ENCODE measurements around the gene STON2. TPM values are rescaled to one million over a fixed set of nuclear protein-coding genes. Genes with fewer than 3 reads are reported as not detected.
"Not testable (repeated sequence)": the region's sequence is repeated elsewhere in the genome, so short reads cannot be mapped to it uniquely, and the experiment has no call there.

STON2 gene
- total RNA-seq, 4 donors from 2014 or later = 69.8 to 202 (median 97.0) TPM

DNA sequence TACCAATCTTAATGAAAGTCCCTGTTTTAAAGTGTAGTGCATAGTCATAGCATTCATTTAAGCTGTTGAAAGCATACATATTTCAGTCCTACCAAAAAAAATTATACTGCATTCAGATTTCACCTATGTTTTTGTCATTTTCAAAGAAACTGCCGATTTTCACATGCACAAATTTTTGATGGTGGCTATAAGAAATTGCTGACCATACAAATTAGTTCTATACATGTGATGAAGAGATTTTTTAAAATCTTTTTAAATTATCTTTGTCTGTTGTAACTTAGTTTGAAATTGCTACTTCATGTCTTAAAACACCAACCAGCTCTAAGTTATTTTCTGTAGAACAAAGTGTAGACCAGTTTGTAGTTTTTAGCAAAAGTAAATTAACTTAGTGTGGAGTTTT is 175.9 kb downstream of the STON2 start:
- WGBS, 2 donors = 92 to 100% methylated on average over 1 of the region's 1 CpG
- intact Hi-C loops (cut with DNase I) = no loop called here

DNA sequence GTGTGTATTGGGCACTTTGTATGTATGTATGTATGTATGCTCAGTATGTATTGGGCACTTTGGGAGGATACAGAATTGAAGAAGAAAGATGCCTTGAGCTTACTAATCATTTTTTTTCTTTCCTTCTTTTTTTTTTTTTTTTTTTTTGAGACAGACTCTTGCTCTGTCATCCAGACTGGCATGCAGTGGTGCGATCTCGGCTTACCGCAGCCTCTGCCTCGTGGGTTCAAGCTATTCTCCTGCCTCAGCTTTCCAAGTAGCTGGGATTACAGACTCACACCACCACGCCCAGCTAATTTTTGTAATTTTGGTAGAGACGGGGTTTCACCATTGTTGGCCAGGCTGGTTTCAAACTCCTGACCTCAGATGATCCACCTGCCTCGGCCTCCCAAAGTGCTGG is 176.3 kb downstream of the STON2 start:
- H3K4me3 ChIP-seq (replicated peaks in 1 of 3); H3K27ac ChIP-seq; H3K27me3 ChIP-seq; DNase-seq; intact Hi-C loops (cut with DNase I); H3K36me3 ChIP-seq; H3K9me3 ChIP-seq; H3K4me1 ChIP-seq: not testable (repeated sequence)
- 97 to 98% methylated on average over 7 of the region's 7 CpGs for WGBS, 2 donors

More for the DNA sequence above, 175.9 kb downstream of the STON2 start:
- H3K27me3 ChIP-seq = no peaks in the 10 kb centered on the region
- no peak for DNase-seq
- no peaks in the 10 kb centered on the region for H3K36me3 ChIP-seq
- peaks cover 5 to 7% of the 10 kb centered on the region in 2 donors for H3K4me1 ChIP-seq
- no peak overlapping the region for H3K4me3 ChIP-seq (replicated peaks in 1 of 3)
- no peak overlapping the region for H3K27ac ChIP-seq
- no peak for TF ChIP-seq CTCF (IDR thresholded peaks at IDR 0.05)
- TF ChIP-seq POLR2A (IDR thresholded peaks at IDR 0.05) = no peak
- H3K9me3 ChIP-seq = no peaks in the 10 kb centered on the region

- 97 to 99% methylated on average over 2 of the region's 2 CpGs for WGBS, 2 donors
- no peak overlapping the region for H3K27ac ChIP-seq
- H3K36me3 ChIP-seq = no peaks in the 10 kb centered on the region
- H3K4me3 ChIP-seq (replicated peaks in 1 of 3) = no peak overlapping the region
- H3K4me1 ChIP-seq = peaks cover 9 to 17% of the 10 kb centered on the region in 2 donors
- intact Hi-C loops (cut with DNase I) = no loop called here
- no peak for DNase-seq
- TF ChIP-seq POLR2A (IDR thresholded peaks at IDR 0.05) (no peak), CTCF (IDR thresholded peaks at IDR 0.05) (no peak)
- H3K27me3 ChIP-seq = no peaks in the 10 kb centered on the region
- no peaks in the 10 kb centered on the region for H3K9me3 ChIP-seq
Observed at GRCh38 chr14:81222691-81223090, 177.4 kb downstream of the STON2 start.

DNA sequence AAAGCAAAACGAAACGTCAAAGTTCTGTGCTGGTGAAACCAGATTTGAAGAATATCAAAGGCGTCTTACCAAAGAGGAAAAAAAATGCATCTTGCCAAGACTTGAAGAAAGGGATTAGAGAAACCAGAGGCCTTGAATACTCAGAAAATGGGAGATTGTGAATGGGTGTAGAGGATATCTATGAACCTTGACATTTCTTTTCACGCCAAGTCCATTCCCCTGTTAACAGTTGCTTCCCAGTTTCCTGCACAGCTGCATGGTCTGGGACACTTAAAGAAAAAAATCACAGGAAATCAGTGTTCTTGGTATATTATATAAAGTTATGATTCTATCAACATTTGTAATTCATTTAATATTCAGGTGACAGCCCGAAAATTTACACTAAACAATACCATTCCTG is 178.0 kb downstream of the STON2 start:
- no peaks in the 10 kb centered on the region for H3K9me3 ChIP-seq
- H3K4me3 ChIP-seq (replicated peaks in 1 of 3) = no peak overlapping the region
- no peak for DNase-seq
- WGBS, 2 donors = 79 to 85% methylated on average over 5 of the region's 5 CpGs
- peak overlapping the region in 2 of 3 donors; percentile 96 to 99 for H3K27ac ChIP-seq
- H3K4me1 ChIP-seq = peaks cover 14 to 23% of the 10 kb centered on the region in 2 donors
- TF ChIP-seq POLR2A (IDR thresholded peaks at IDR 0.05) (no peak), CTCF (IDR thresholded peaks at IDR 0.05) (no peak)
- H3K27me3 ChIP-seq = no peaks in the 10 kb centered on the region
- H3K36me3 ChIP-seq = no peaks in the 10 kb centered on the region
- intact Hi-C loops (cut with DNase I) = no loop called here

DNA sequence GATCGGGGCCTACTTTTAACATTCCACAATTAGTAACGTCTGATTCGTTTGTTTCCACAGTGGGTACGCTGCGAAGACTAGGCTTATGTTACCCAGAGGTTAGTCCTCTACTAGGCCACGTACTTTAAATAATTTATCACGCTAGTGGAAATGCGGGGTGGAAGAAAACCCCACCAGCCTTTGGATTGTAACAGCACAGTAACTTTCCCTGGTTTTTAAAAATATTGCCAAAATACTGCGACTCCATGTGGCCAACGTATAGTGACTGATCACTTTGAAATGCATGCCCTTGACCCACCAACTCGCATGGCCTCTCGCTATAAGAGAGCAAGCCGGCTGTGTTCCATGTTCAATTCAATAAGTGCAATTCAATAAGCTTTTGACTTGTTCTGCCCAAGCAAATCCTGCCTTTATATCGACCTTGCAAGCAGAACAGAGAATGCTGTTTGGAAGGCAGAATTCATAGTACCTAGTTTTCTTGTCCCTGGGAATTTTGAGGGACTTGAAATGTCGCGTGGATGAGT is 178.5 kb downstream of the STON2 start:
- intact Hi-C loops (cut with DNase I) = no loop called here
- peak overlapping the region; percentile 96 to 99 (median 99) for H3K27ac ChIP-seq
- no peaks in the 10 kb centered on the region for H3K9me3 ChIP-seq
- peak overlapping the region in 2 of 3 donors; percentile 50 to 61 for H3K4me3 ChIP-seq (replicated peaks in 1 of 3)
- TF ChIP-seq POLR2A (IDR thresholded peaks at IDR 0.05) (peak in 1 of 2 donors; percentile 50), CTCF (IDR thresholded peaks at IDR 0.05) (no peak)
- H3K27me3 ChIP-seq = no peaks in the 10 kb centered on the region
- peaks cover 19 to 28% of the 10 kb centered on the region in 2 donors for H3K4me1 ChIP-seq
- no peaks in the 10 kb centered on the region for H3K36me3 ChIP-seq
- 30 to 40% methylated on average over 16 of the region's 16 CpGs for WGBS, 2 donors
- no peak for DNase-seq
